Cardiac muscle cell (in vitro differentiated cells and primary cell): ENCODE results near the gene PRPF8. TPM values are rescaled to one million over a fixed set of nuclear protein-coding genes. Genes with fewer than 3 reads are reported as not detected.
"Not testable (repeated sequence)": the region's sequence is repeated elsewhere in the genome, so short reads cannot be mapped to it uniquely, and the experiment has no call there.

Source experiments
- DNase-seq, 2 donors: peaks; one replicate each; pipeline versions ENCODE4 v3.0.0 to v3.0.0-alpha.2; 2010 to 2017; ENCODE audit warnings: low read depth in 1 of 2, low spot score in 1 of 2
- H3K27ac ChIP-seq: fragments of 200-600 bp; sonication (generic); 2 replicates; pipeline ENCODE4 v1.5.1; 2016
- H3K27me3 ChIP-seq: fragments of 200-600 bp; sonication (generic); 2 replicates; pipeline ENCODE4 v1.6.0; 2016; ENCODE audit warnings: control low read depth
- H3K36me3 ChIP-seq: fragments of 200-600 bp; sonication (generic); 2 replicates; pipeline ENCODE4 v1.5.1; 2016; ENCODE audit warnings: control low read depth
- H3K4me1 ChIP-seq: fragments of 200-600 bp; sonication (generic); 2 replicates; pipeline ENCODE4 v1.8.1; 2017; ENCODE audit warnings: low read depth, mild to moderate bottlenecking, mixed run types
- H3K4me3 ChIP-seq: fragments of 200-600 bp; sonication (generic); 2 replicates; pipeline ENCODE4 v1.5.1; 2016; ENCODE audit warnings: mild to moderate bottlenecking
- H3K9me3 ChIP-seq: fragments of 200-600 bp; sonication (generic); 2 replicates; pipeline ENCODE4 v1.5.1; 2017; ENCODE audit warnings: low read depth, mild to moderate bottlenecking, control low read depth
- polyA plus RNA-seq: library from polyadenylated mRNA; unstranded; fragments of >200 nt; fragmentation: Nextera tagmentation; extraction: Ambion mirVana; gene quantifications from 2 replicates; pipeline ENCODE4 v1.2.1, GENCODE V29; 2016
- total RNA-seq: library from RNA; depleted of rRNA; stranded (reverse); fragments of >200 nt; gene quantifications from 2 replicates; pipeline ENCODE4 v1.2.3, GENCODE V29; 2016
- TF ChIP-seq, protein P1 (sequence below): IDR thresholded peaks from 2 replicates; pipeline ENCODE4 v1.5.1; 2012; ENCODE audit warnings: low read depth, mild to moderate bottlenecking, low read length

The PRPF8 gene
- total and polyA plus RNA-seq, 2 experiments from 2014 or later, result 137 to 170 TPM

DNA sequence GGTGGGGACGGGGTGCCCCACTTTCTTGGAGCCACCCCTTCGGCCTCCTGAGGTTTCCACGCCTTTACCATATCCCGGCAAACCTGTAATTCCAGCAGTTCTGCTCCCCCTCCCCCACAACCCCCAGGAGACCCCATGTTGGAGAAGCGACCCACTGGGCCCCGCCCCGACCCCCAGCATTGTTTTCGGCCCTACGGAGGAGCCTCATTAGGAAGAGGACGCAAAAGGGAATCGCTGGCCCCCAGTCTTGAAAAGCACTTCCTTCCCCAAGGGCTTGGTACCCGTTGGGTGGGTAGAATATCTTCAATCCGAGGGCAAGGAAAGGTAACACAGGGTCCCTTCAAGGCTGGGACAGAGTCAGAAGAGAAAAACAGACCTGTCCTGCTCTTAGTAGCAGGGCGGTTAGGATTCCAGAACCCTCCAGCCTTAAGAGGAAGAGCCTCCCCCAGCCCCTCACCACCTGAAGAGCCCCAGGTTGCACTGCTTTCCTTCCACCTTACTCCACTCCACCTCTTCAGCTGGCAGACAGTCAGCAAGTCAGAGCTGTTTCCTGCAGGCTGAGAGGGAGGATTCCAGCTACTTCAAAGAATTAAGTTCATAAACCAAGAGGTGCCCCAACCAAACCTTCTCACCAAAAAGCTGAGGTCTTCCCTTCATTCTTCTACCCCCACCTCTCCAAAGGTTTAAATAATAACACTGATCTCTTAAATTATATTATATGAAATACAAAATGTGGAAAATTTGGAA is 26.3 kb upstream of the PRPF8 start:
- DNase-seq, result peak in 1 of 2 donors; percentile 49
- H3K27ac ChIP-seq, result no peak overlapping the region
- no peaks in the 10 kb centered on the region for H3K36me3 ChIP-seq
- peak overlapping the region; percentile 62 for H3K4me3 ChIP-seq
- no peaks in the 10 kb centered on the region for H3K27me3 ChIP-seq
- H3K4me1 ChIP-seq, result peaks cover 5% of the 10 kb centered on the region
- TF ChIP-seq, protein P1, sequence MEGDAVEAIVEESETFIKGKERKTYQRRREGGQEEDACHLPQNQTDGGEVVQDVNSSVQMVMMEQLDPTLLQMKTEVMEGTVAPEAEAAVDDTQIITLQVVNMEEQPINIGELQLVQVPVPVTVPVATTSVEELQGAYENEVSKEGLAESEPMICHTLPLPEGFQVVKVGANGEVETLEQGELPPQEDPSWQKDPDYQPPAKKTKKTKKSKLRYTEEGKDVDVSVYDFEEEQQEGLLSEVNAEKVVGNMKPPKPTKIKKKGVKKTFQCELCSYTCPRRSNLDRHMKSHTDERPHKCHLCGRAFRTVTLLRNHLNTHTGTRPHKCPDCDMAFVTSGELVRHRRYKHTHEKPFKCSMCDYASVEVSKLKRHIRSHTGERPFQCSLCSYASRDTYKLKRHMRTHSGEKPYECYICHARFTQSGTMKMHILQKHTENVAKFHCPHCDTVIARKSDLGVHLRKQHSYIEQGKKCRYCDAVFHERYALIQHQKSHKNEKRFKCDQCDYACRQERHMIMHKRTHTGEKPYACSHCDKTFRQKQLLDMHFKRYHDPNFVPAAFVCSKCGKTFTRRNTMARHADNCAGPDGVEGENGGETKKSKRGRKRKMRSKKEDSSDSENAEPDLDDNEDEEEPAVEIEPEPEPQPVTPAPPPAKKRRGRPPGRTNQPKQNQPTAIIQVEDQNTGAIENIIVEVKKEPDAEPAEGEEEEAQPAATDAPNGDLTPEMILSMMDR, result no peak
- no peaks in the 10 kb centered on the region for H3K9me3 ChIP-seq

DNA sequence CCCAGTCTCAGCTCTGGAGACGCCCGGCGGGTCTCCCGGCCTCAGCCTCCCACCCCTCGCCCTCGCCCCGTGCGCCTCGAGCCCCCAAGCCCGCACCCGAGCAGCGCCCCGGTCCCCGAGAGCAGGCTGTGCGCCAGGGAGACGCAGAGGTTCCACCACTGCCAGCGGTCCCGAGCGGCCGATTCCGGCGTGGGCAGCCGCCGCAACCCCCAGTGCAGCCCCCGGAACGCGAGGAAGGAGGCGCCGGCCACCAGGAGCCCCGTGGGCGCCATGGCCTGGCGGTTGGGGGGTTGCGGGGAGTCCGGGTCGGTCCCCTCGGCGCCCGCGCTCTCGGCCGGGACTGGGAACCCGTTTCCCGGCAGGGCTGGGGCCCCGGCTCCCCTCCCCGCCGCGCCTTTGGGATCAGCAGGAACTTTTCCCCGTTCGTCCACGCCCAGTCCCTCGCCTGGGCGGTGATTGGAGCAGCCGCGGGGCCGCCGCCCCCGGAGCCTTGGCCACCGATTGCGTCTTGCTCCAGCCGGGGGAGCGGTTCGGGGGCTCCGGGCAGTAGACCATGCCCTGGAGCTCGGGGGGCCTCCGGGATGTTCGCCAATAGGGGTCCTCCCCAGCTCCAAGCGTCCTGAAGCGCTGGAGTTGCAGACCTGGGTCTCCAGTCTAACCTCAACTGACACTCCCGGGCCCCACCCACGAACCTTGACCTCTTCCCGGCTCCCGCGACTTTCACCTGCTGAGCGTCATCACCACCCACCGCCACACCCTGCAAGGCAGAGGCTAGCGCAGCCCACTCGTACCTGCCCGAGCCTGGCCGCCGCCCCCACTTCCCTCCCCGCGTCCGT is 25.5 kb upstream of the PRPF8 start, which contains the start of gene TLCD2:
Gene TLCD2 (minus strand): TSS at position 407 of the 836 bp plus-strand sequence. CDS start 135 bp downstream, at position 272.
- Histone ChIP-seq H3K27me3 (no peaks in the 10 kb centered on the region), H3K9me3 (no peaks in the 10 kb centered on the region), H3K4me3 (peak within 1 kb of the TSS; percentile 62), H3K36me3 (no peaks in the 10 kb centered on the region), H3K27ac (no peak within 1 kb of the TSS), H3K4me1 (peaks cover 5% of the 10 kb centered on the region)
- peak; percentile 77 for DNase-seq
- TF ChIP-seq, protein P1, result no peak

DNA sequence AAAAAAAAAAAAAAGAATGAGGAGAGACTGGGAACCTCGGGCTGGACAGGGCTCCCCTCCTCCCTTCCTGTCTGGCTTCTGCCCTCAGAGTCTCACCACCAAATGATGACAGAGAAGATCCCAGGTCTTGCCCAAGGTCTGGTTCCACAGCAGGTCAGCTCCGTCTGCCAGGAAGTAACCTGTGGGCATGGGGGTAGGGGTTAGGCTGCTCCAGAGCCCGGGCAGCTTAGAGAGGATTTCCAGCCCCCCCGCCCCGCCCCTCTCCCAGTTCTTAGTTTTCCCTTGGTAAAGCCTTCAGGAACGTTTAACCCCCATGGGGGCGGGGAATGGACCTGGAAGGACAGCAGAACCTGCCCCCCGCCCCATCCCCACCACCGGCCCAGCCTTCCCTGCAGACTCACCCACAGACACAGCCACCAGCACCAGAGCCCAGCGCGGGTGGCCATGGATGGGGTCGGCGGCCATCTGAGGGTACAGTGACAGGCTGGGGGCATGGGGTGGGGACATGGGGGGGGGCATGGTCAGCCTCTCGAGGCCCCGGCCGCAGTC is 24.8 kb upstream of the PRPF8 start:
- no peaks in the 10 kb centered on the region for H3K27me3 ChIP-seq
- H3K9me3 ChIP-seq, result no peaks in the 10 kb centered on the region
- H3K4me1 ChIP-seq, result peaks cover 5% of the 10 kb centered on the region
- TF ChIP-seq, protein P1, result no peak
- H3K27ac ChIP-seq, result no peak overlapping the region
- peak overlapping the region; percentile 62 for H3K4me3 ChIP-seq
- DNase-seq, result peak in 1 of 2 donors; percentile 40
- no peaks in the 10 kb centered on the region for H3K36me3 ChIP-seq

DNA sequence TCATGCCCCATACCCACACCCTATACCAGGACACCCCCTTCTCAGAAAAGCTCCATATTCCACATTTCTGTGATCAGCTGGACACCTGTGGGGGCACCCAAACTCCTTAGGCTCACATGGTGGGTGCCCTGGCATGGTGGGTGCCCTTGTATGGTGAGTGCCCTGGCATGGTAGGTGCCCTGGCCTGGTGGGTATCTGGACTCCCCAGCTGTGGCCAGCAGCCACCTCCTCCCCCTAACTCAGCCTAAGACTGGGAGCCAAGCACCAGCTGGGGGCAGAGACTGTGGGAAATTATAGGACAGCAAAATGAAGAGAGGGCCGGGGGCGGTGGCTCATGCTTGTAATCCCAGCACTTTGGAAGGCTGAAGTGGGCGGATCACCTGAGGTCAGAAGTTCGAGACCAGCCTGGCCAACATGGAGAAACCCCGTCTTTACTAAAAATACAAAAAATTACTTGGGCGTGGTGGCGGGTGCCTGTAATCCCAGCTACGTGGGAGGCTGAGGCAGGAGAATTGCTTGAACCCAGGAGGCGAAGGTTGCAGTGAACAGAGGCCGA is 24.2 kb upstream of the PRPF8 start:
- H3K4me1 ChIP-seq, H3K36me3 ChIP-seq, H3K27me3 ChIP-seq, H3K27ac ChIP-seq, DNase-seq, H3K9me3 ChIP-seq, H3K4me3 ChIP-seq: not testable (repeated sequence)

DNA sequence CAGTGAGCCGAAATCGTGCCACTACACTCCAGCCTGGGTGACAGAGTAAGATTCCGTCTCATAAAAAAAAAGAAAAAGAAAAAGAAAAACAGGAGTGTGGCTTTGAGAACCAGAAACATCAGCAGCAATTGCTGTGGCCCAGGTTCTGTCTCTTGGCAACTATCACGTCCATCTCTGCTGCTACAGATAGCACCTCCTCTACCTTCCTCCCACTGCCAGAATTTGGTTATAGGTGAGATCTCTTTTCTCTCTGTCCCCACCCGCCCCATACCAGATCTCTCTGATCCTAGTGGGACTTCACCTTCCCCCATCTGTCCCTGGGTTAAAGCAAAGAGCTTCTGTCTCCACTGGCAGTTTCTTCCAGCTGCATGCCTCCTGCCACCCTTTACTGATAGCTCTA is 22.4 kb upstream of the PRPF8 start:
- no peaks in the 10 kb centered on the region for H3K36me3 ChIP-seq
- no peak for DNase-seq
- H3K27me3 ChIP-seq, result no peaks in the 10 kb centered on the region
- TF ChIP-seq, protein P1, result no peak
- no peak overlapping the region for H3K27ac ChIP-seq
- no peaks in the 10 kb centered on the region for H3K9me3 ChIP-seq
- H3K4me3 ChIP-seq, result no peak overlapping the region
- no peaks in the 10 kb centered on the region for H3K4me1 ChIP-seq
